H9 (cell line): ENCODE measurements around the gene UMAD1. TPM values are rescaled to one million over a fixed set of nuclear protein-coding genes. Genes with fewer than 3 reads are reported as not detected.

Source experiments
- DNase-seq: peaks from one replicate; pipeline ENCODE4 v3.0.0-alpha.2; 2017
- H2AFZ ChIP-seq: one replicate; pipeline ENCODE4 v1.6.1; 2013; ENCODE audit warnings: mild to moderate bottlenecking, low read length, control low read depth, moderate library complexity
- H2AK5ac ChIP-seq: 2 replicates; pipeline ENCODE4 v1.6.1; 2013; ENCODE audit warnings: low read length, control low read depth, mixed read lengths; ENCODE audit not compliant: insufficient read length
- H2BK120ac ChIP-seq: one replicate; pipeline ENCODE4 v1.6.1; 2013; ENCODE audit warnings: low read depth, mild to moderate bottlenecking, low read length, control low read depth, inconsistent platforms; ENCODE audit not compliant: poor library complexity, severe bottlenecking
- H2BK12ac ChIP-seq: 2 replicates; pipeline ENCODE4 v1.6.1; 2013; ENCODE audit warnings: low read length, control low read depth, mixed read lengths, low read depth; ENCODE audit not compliant: insufficient read length
- H2BK15ac ChIP-seq: 2 replicates; pipeline ENCODE4 v1.6.1; 2013; ENCODE audit warnings: low read depth, low read length, control low read depth
- H2BK20ac ChIP-seq: one replicate; pipeline ENCODE4 v1.6.1; 2013; ENCODE audit warnings: low read depth, mild to moderate bottlenecking, low read length, control low read depth, inconsistent platforms; ENCODE audit not compliant: poor library complexity, severe bottlenecking
- H2BK5ac ChIP-seq: 2 replicates; pipeline ENCODE4 v1.6.1; 2013; ENCODE audit warnings: low read length, control low read depth, mixed read lengths; ENCODE audit not compliant: insufficient read length
- H3K14ac ChIP-seq: 2 replicates; pipeline ENCODE4 v1.6.1; 2013; ENCODE audit warnings: low read length, control low read depth; ENCODE audit not compliant: insufficient read depth
- H3K18ac ChIP-seq: 2 replicates; pipeline ENCODE4 v1.6.1; 2013; ENCODE audit warnings: low read depth, mild to moderate bottlenecking, mixed read lengths, low read length, control low read depth; ENCODE audit not compliant: insufficient read length
- H3K23ac ChIP-seq: 2 replicates; pipeline ENCODE4 v1.6.1; 2013; ENCODE audit warnings: low read length, control low read depth, mixed read lengths, low read depth; ENCODE audit not compliant: insufficient read length
- H3K23me2 ChIP-seq: 2 replicates; pipeline ENCODE4 v1.6.1; 2013; ENCODE audit warnings: low read depth, mild to moderate bottlenecking, mixed read lengths, low read length, control low read depth; ENCODE audit not compliant: insufficient read length, poor library complexity, severe bottlenecking
- H3K27ac ChIP-seq: 2 replicates; pipeline ENCODE4 v1.5.1; 2013; ENCODE audit warnings: low read length, control low read depth, mixed read lengths, low read depth; ENCODE audit not compliant: insufficient read length
- H3K27me3 ChIP-seq: 2 replicates; pipeline ENCODE4 v1.6.1; 2013; ENCODE audit warnings: low read length, control low read depth, inconsistent platforms; ENCODE audit not compliant: insufficient read depth
- H3K4ac ChIP-seq: 2 replicates; pipeline ENCODE4 v1.6.1; 2013; ENCODE audit warnings: low read depth, mild to moderate bottlenecking, control low read depth, inconsistent platforms, low read length, moderate library complexity
- H3K4me1 ChIP-seq: 2 replicates; pipeline ENCODE4 v1.6.1; 2013; ENCODE audit warnings: low read length, control low read depth, inconsistent platforms; ENCODE audit not compliant: insufficient read depth
- H3K4me2 ChIP-seq: 2 replicates; pipeline ENCODE4 v1.6.1; 2013; ENCODE audit warnings: low read length, control low read depth, mixed read lengths; ENCODE audit not compliant: insufficient read length, insufficient read depth
- H3K56ac ChIP-seq: 2 replicates; pipeline ENCODE4 v1.6.1; 2013; ENCODE audit warnings: low read depth, mild to moderate bottlenecking, mixed read lengths, low read length, control low read depth; ENCODE audit not compliant: insufficient read length
- H3K79me1 ChIP-seq: 2 replicates; pipeline ENCODE4 v1.6.1; 2013; ENCODE audit warnings: low read depth, mild to moderate bottlenecking, moderate library complexity, low read length, control low read depth, inconsistent platforms; ENCODE audit not compliant: insufficient read depth, poor library complexity, severe bottlenecking
- H3K79me2 ChIP-seq: 2 replicates; pipeline ENCODE4 v1.6.1; 2013; ENCODE audit warnings: low read length, control low read depth, inconsistent platforms; ENCODE audit not compliant: insufficient read depth
- H3K9ac ChIP-seq: 2 replicates; pipeline ENCODE4 v1.6.1; 2013; ENCODE audit warnings: low read length, control low read depth, mixed read lengths; ENCODE audit not compliant: insufficient read length; ENCODE audit errors: extremely low read depth
- H3K9me3 ChIP-seq: one replicate; pipeline ENCODE4 v1.6.1; 2013; ENCODE audit warnings: low read depth, low read length, inconsistent platforms; ENCODE audit not compliant: control insufficient read depth
- H3T11ph ChIP-seq: one replicate; pipeline ENCODE4 v1.6.1; 2013; ENCODE audit warnings: mild to moderate bottlenecking, low read length, control low read depth, inconsistent platforms
- H4K20me1 ChIP-seq: one replicate; pipeline ENCODE4 v1.6.1; 2013; ENCODE audit not compliant: control insufficient read depth, insufficient read length, insufficient read depth
- H4K5ac ChIP-seq: 2 replicates; pipeline ENCODE4 v1.6.1; 2013; ENCODE audit warnings: low read depth, mild to moderate bottlenecking, mixed read lengths, low read length, control low read depth; ENCODE audit not compliant: insufficient read length
- H4K8ac ChIP-seq: replicated peaks from 2 replicates; pipeline ENCODE4 v1.6.1; 2013; ENCODE audit warnings: low read length, control low read depth, mixed read lengths, low read depth; ENCODE audit not compliant: insufficient read length
- H4K91ac ChIP-seq: 2 replicates; pipeline ENCODE4 v1.6.1; 2013; ENCODE audit warnings: low read depth, mild to moderate bottlenecking, moderate library complexity, mixed read lengths, low read length, control low read depth; ENCODE audit not compliant: insufficient read length
- H3K27ac Mint-ChIP-seq, 3 experiments: 2 replicates in 2 of 3; 3 replicates in 1 of 3; pipeline ENCODE4 v1.8.0; 2020 to 2021; ENCODE audit warnings: mixed read lengths in 3 of 3, mild to moderate bottlenecking in 1 of 3, moderate library complexity in 1 of 3
- H3K27me3 Mint-ChIP-seq: 2 replicates; pipeline ENCODE4 v1.8.0; 2021; ENCODE audit warnings: low read depth, mild to moderate bottlenecking, moderate library complexity, mixed read lengths
- H3K36me3 Mint-ChIP-seq, 3 experiments: 2 replicates in 2 of 3; 3 replicates in 1 of 3; pipeline ENCODE4 v1.8.0; 2020 to 2021; ENCODE audit warnings: low read depth in 3 of 3, mixed read lengths in 3 of 3; ENCODE audit not compliant: insufficient read depth in 1 of 3
- H3K4me1 Mint-ChIP-seq, 2 experiments: 2 replicates each; pipeline ENCODE4 v1.8.0; 2020; ENCODE audit warnings: mixed read lengths in 2 of 2
- H3K4me3 Mint-ChIP-seq, 2 experiments: 2 replicates in 1 of 2; 3 replicates in 1 of 2; pipeline ENCODE4 v1.8.0; 2020 to 2021; ENCODE audit warnings: mild to moderate bottlenecking in 2 of 2, mixed read lengths in 2 of 2, moderate library complexity in 1 of 2
- H3K9me3 Mint-ChIP-seq, 2 experiments: 2 replicates in 1 of 2; 3 replicates in 1 of 2; pipeline ENCODE4 v1.8.0; 2020; ENCODE audit warnings: mild to moderate bottlenecking in 2 of 2, mixed read lengths in 2 of 2, moderate library complexity in 1 of 2
- CTCF ChIP-seq: fragments of 200-600 bp; sonication (generic); conservative IDR thresholded peaks from 3 replicates; pipeline ENCODE4 v1.8.0; 2021; ENCODE audit warnings: antibody characterized with exemption, mild to moderate bottlenecking
- total RNA-seq: library from RNA; stranded (reverse); gene quantifications from 2 replicates; pipeline ENCODE4 v1.2.1, GENCODE V29; 2021

The UMAD1 gene
- total RNA-seq, 1 experiment from 2014 or later: 8.9 TPM

- no peak overlapping the region for H3K27ac ChIP-seq
- no peak overlapping the region for H2AFZ ChIP-seq
- no peak overlapping the region for H3K18ac ChIP-seq
- H2BK15ac ChIP-seq: no peak overlapping the region
- no peak overlapping the region for H2AK5ac ChIP-seq
- H3K4me1 ChIP-seq: no peaks in the 10 kb centered on the region; the same call in 1 of the 2 replicates
- H4K8ac ChIP-seq: no peak overlapping the region
- no peak for TF ChIP-seq CTCF
- H3K9ac ChIP-seq: no peak overlapping the region
- H3K4me2 ChIP-seq: no peak overlapping the region
- H2BK120ac ChIP-seq: no peak overlapping the region
- no peaks in the 10 kb centered on the region for H3K9me3 ChIP-seq
- H3T11ph ChIP-seq: no peak overlapping the region
- H3K4me3 Mint-ChIP-seq: no peak overlapping the region
- H4K91ac ChIP-seq: no peak overlapping the region
- H3K36me3 Mint-ChIP-seq: peaks cover 6 to 9% (median 6%) of the 10 kb centered on the region in 3 experiments; a peak in 6 of 7 replicates
- no peaks in the 10 kb centered on the region for H4K20me1 ChIP-seq
- H2BK20ac ChIP-seq: no peak overlapping the region
- 0 out of 4 replicates have a peak, but pooled peaks cover 0 to 9% of the 10 kb centered on the region in 2 experiments for H3K4me1 Mint-ChIP-seq
- H4K5ac ChIP-seq: no peak overlapping the region
- no peak overlapping the region for H3K4ac ChIP-seq
- H3K27me3 Mint-ChIP-seq: no peaks in the 10 kb centered on the region
- H3K23ac ChIP-seq: no peak overlapping the region
- no peak overlapping the region for H2BK12ac ChIP-seq
- DNase-seq: no peak
- no peak overlapping the region for H2BK5ac ChIP-seq
- no peaks in the 10 kb centered on the region for H3K79me1 ChIP-seq
- H3K23me2 ChIP-seq: no peaks in the 10 kb centered on the region
- H3K9me3 Mint-ChIP-seq: peaks cover 4% of the 10 kb centered on the region in 2 experiments
- H3K79me2 ChIP-seq: no peaks in the 10 kb centered on the region
- H3K56ac ChIP-seq: no peak overlapping the region
- no peak overlapping the region for H3K27ac Mint-ChIP-seq
- no peak overlapping the region for H3K14ac ChIP-seq
- no peaks in the 10 kb centered on the region for H3K27me3 ChIP-seq
Observed at GRCh38 chr7:7681936-7682329, 41.4 kb downstream of the UMAD1 start.
